Effector CD4-positive, alpha-beta T cell (primary cell): ENCODE results near the gene CACNA1S.

Experiments used
- DNase-seq: peaks from one replicate; pipeline ENCODE4 v3.0.0-alpha.2; 2020

Gene CACNA1S

GRCh38 chr1:201092738-201093137, 19.5 kb downstream of the CACNA1S start:
- DNase-seq = no peak

- no peak for DNase-seq
Measured at GRCh38 chr1:201091256-201091655, 21.0 kb downstream of the CACNA1S start.

- no peak for DNase-seq
Measured at GRCh38 chr1:201090541-201090940, 21.7 kb downstream of the CACNA1S start.

- DNase-seq = no peak
Measured at GRCh38 chr1:201089596-201089995, 22.6 kb downstream of the CACNA1S start.

GRCh38 chr1:201088901-201089525, 23.2 kb downstream of the CACNA1S start:
- no peak for DNase-seq

- no peak for DNase-seq
Measured at GRCh38 chr1:201088395-201088794, 23.8 kb downstream of the CACNA1S start.

- DNase-seq = peak; percentile 8
Measured at GRCh38 chr1:201085902-201086735, 26.1 kb downstream of the CACNA1S start.

GRCh38 chr1:201084295-201084694, 27.9 kb downstream of the CACNA1S start:
- DNase-seq = no peak

- no peak for DNase-seq
Measured at GRCh38 chr1:201083741-201084140, 28.5 kb downstream of the CACNA1S start.

- no peak for DNase-seq
Measured at GRCh38 chr1:201080135-201080534, 32.1 kb downstream of the CACNA1S start.

GRCh38 chr1:201077736-201078135, 34.5 kb downstream of the CACNA1S start:
- DNase-seq = no peak

- DNase-seq = no peak
Measured at GRCh38 chr1:201077116-201077515, 35.1 kb downstream of the CACNA1S start.

- no peak for DNase-seq
Measured at GRCh38 chr1:201076092-201076491, 36.1 kb downstream of the CACNA1S start.

GRCh38 chr1:201074018-201074417, 38.2 kb downstream of the CACNA1S start:
- DNase-seq = no peak

- DNase-seq = no peak
Measured at GRCh38 chr1:201072922-201073321, 39.3 kb downstream of the CACNA1S start.

- DNase-seq = no peak
Measured at GRCh38 chr1:201072149-201072548, 40.1 kb downstream of the CACNA1S start.

GRCh38 chr1:201069636-201070035, 42.6 kb downstream of the CACNA1S start:
- no peak for DNase-seq

- no peak for DNase-seq
Measured at GRCh38 chr1:201068976-201069375, 43.2 kb downstream of the CACNA1S start.

GRCh38 chr1:201066986-201067385, 45.2 kb downstream of the CACNA1S start:
- no peak for DNase-seq

GRCh38 chr1:201065686-201066085, 46.5 kb downstream of the CACNA1S start:
- DNase-seq = no peak

GRCh38 chr1:201064806-201065205, 47.4 kb downstream of the CACNA1S start:
- DNase-seq = no peak

- no peak for DNase-seq
Measured at GRCh38 chr1:201063145-201063544, 49.1 kb downstream of the CACNA1S start.

- no peak for DNase-seq
Measured at GRCh38 chr1:201062511-201063091, 49.6 kb downstream of the CACNA1S start.

GRCh38 chr1:201061886-201062285, 50.3 kb downstream of the CACNA1S start:
- no peak for DNase-seq
